ENCODE data around the gene ST8SIA4.
A peak's percentile ranks its signal among the peaks of the same experiment; 100 is the strongest.

ST8SIA4 gene

GRCh38 chr5:100903039-100903887 is at the start of gene ST8SIA4:
Gene ST8SIA4 (minus strand): TSS chr5:100903282. CDS start chr5:100902955, 327 bp downstream.
- DNase-seq (ENCODE audit: low spot score in 2 of 2) = peak; percentile 85 to 88
- Histone ChIP-seq H3K4me1 (no peaks in the 10 kb centered on the region), H3K27me3 (ENCODE audit: low read depth) (peaks cover 14% of the 10 kb centered on the region), H3K9me3 (no peaks in the 10 kb centered on the region), H3K4me3 (peak within 1 kb of the TSS; percentile 33), H3K36me3 (replicated peaks) (no peaks in the 10 kb centered on the region)
- in situ Hi-C loops (cut with MboI; ENCODE audit: low sequenced_read_pairs) = no loop called here

- Histone ChIP-seq H3K27me3 (ENCODE audit: low read depth) (no peaks in the 10 kb centered on the region), H3K9me3 (no peaks in the 10 kb centered on the region), H3K4me3 (no peak overlapping the region), H3K4me1 (no peaks in the 10 kb centered on the region), H3K36me3 (replicated peaks) (no peaks in the 10 kb centered on the region)
- in situ Hi-C loops (cut with MboI; ENCODE audit: low sequenced_read_pairs) = no loop called here
- no peak for DNase-seq (ENCODE audit: low spot score in 2 of 2)
These were observed 47.9 kb upstream of the ST8SIA4 start for GRCh38 chr5:100950985-100951384.

GRCh38 chr5:100913298-100913697 is 10.2 kb upstream of the ST8SIA4 start:
- no peaks in the 10 kb centered on the region for H3K36me3 ChIP-seq (replicated peaks)
- no peaks in the 10 kb centered on the region for H3K4me1 ChIP-seq
- H3K9me3 ChIP-seq = no peaks in the 10 kb centered on the region
- no peak overlapping the region for H3K4me3 ChIP-seq
- in situ Hi-C loops (cut with MboI; ENCODE audit: low sequenced_read_pairs) = no loop called here
- DNase-seq (ENCODE audit: low spot score in 2 of 2) = no peak
- H3K27me3 ChIP-seq (ENCODE audit: low read depth) = no peaks in the 10 kb centered on the region

GRCh38 chr5:100909034-100909433 is 6.0 kb upstream of the ST8SIA4 start:
- Histone ChIP-seq H3K27me3 (ENCODE audit: low read depth) (peaks cover 7% of the 10 kb centered on the region), H3K4me3 (no peak overlapping the region), H3K9me3 (no peaks in the 10 kb centered on the region), H3K4me1 (no peaks in the 10 kb centered on the region), H3K36me3 (replicated peaks) (no peaks in the 10 kb centered on the region)
- no peak for DNase-seq (ENCODE audit: low spot score in 2 of 2)
- in situ Hi-C loops (cut with MboI; ENCODE audit: low sequenced_read_pairs) = no loop called here

DNA sequence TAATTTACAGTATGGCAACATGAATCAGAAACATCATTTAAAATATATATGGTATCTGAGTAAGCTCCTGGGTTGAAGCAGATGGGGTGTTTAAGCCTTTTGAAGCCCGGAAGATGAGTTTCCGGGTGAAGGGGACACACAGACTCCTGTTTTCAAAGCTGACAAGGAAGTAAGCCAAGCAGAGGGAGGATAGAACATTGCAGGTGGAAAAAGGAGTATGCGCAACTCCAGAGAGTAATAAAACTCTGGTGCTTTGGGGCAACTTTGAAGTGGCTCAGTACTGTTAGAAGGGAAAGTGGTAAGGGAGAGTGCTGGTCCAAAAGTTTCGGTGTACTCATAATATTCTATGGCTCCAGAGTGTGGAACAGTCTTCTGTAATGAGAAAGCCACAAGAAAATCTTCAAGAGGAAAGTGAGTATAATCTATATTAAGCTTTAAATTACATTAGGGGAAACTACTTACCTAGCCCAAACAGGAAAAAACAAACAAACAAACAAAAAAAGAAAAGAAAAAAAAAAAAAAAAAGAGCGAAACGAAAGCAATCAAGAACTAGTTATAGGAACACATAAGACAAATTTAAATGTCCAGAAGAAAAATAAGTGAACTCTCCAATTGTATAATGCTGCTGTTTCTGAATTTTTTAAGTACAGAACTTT is 2.3 kb upstream of the ST8SIA4 start:
- in situ Hi-C loops (cut with MboI; ENCODE audit: low sequenced_read_pairs) = no loop called here

DNA sequence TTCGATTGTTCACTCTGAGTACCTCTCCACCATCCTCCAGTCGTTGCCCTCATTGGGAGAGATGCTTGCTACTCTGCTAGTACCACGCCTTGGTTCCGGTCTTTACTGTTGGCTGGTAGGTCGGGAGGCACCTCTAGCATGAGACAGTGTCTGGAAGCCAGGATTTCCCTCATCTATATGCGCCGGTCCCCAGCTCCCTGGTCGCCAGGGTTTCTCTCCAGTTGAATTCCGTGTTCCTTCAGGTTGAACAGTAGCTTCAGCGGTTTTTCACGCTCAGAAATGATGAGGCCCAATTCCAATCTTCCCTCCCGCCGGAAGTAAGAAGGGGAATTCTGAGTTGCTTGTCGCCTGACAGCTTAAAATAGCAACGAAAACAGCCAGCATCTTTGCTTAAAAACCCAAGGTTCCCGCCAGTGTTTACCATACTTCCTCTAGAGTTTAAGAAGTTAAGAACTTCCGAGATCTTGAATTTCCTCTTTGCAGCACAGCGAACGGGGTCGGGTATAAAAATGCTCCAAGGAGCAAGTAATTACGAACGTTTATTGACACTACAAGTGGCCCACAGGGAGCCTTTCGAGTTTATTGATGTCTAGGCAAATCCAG is 1.3 kb upstream of the ST8SIA4 start:
- Histone ChIP-seq H3K9me3 (no peaks in the 10 kb centered on the region), H3K36me3 (replicated peaks) (no peaks in the 10 kb centered on the region), H3K4me3 (no peak overlapping the region), H3K4me1 (no peaks in the 10 kb centered on the region), H3K27me3 (ENCODE audit: low read depth) (peaks cover 14% of the 10 kb centered on the region)
- in situ Hi-C loops (cut with MboI; ENCODE audit: low sequenced_read_pairs) = no loop called here
- DNase-seq (ENCODE audit: low spot score in 2 of 2) = no peak

More for the DNA sequence above, 2.3 kb upstream of the ST8SIA4 start:
- DNase-seq (ENCODE audit: low spot score in 2 of 2) = no peak
- no peaks in the 10 kb centered on the region for H3K36me3 ChIP-seq (replicated peaks)
- H3K9me3 ChIP-seq = no peaks in the 10 kb centered on the region
- no peaks in the 10 kb centered on the region for H3K4me1 ChIP-seq
- H3K27me3 ChIP-seq (ENCODE audit: low read depth) = peaks cover 14% of the 10 kb centered on the region
- no peak overlapping the region for H3K4me3 ChIP-seq

DNA sequence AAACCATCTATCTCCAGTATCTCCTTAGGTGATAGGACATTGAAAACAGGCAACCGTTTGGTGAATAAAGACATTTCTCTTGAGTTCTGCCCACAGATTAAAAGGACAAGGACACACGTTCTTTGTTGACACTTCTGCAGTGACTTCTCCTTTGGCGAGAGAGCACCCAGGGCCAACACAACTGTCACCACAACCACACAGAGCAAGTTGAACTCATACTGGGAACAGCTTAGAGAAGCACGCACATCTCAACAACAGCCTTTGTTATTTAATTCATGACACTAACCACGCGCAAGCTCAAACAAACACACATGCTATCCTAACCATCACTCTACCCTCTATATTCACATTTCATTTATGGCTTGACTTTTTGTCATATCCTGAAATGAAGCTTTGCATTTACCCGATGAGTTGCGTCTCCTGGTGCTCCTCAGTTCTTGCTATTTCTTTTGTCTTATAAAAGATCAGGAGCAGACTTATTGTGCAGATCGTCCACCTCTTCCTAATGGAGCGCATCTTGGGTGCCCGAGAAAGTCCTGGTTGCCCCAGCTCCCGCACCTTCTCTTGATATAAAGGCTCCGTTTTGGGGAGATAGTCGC is 543 bp downstream of the ST8SIA4 start:
- in situ Hi-C loops (cut with MboI; ENCODE audit: low sequenced_read_pairs) = no loop called here
- Histone ChIP-seq H3K4me3 (peak overlapping the region; percentile 33), H3K27me3 (ENCODE audit: low read depth) (peaks cover 14% of the 10 kb centered on the region), H3K36me3 (replicated peaks) (no peaks in the 10 kb centered on the region), H3K9me3 (no peaks in the 10 kb centered on the region), H3K4me1 (no peaks in the 10 kb centered on the region)
- DNase-seq (ENCODE audit: low spot score in 2 of 2) = peak in 1 of 2 experiments; percentile 7

DNA sequence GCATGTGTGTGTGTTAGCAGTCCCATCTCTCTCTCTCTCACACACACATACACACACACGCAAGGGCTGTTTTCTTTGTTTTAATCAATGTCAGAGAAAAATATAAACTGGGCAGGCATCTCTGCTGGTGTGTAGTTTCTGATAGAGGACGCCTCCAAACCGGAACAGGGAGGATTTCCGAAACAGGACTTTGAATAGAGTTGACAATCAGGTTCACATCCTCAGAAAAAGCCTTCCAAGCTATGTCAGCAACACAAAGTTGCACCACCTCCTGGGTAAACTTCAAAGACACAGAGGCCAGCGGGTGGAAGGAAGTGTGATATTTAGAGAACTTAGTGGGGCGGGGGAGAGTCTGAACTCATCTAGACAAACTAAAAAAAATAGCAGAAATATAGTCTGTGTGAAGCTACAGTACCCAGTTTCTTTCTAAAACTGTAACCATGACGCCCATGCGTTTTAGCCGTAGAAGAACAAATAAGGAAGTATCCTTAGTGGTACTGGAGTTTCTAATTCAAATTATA is 1.2 kb downstream of the ST8SIA4 start:
- H3K9me3 ChIP-seq = no peaks in the 10 kb centered on the region
- in situ Hi-C loops (cut with MboI; ENCODE audit: low sequenced_read_pairs) = no loop called here
- no peaks in the 10 kb centered on the region for H3K36me3 ChIP-seq (replicated peaks)
- DNase-seq (ENCODE audit: low spot score in 2 of 2) = no peak
- H3K4me1 ChIP-seq = no peaks in the 10 kb centered on the region
- no peak overlapping the region for H3K4me3 ChIP-seq
- H3K27me3 ChIP-seq (ENCODE audit: low read depth) = peaks cover 14% of the 10 kb centered on the region

- Histone ChIP-seq H3K4me3 (peak overlapping the region; percentile 29), H3K9me3 (no peaks in the 10 kb centered on the region), H3K4me1 (no peaks in the 10 kb centered on the region), H3K36me3 (replicated peaks) (no peaks in the 10 kb centered on the region), H3K27me3 (ENCODE audit: low read depth) (0 out of 2 replicates have a peak, but pooled peaks cover 10% of the 10 kb centered on the region)
- DNase-seq (ENCODE audit: low spot score in 2 of 2) = peak; percentile 36 to 72
- in situ Hi-C loops (cut with MboI; ENCODE audit: low sequenced_read_pairs) = no loop called here
These were observed 2.0 kb downstream of the ST8SIA4 start for GRCh38 chr5:100900796-100901781.

DNA sequence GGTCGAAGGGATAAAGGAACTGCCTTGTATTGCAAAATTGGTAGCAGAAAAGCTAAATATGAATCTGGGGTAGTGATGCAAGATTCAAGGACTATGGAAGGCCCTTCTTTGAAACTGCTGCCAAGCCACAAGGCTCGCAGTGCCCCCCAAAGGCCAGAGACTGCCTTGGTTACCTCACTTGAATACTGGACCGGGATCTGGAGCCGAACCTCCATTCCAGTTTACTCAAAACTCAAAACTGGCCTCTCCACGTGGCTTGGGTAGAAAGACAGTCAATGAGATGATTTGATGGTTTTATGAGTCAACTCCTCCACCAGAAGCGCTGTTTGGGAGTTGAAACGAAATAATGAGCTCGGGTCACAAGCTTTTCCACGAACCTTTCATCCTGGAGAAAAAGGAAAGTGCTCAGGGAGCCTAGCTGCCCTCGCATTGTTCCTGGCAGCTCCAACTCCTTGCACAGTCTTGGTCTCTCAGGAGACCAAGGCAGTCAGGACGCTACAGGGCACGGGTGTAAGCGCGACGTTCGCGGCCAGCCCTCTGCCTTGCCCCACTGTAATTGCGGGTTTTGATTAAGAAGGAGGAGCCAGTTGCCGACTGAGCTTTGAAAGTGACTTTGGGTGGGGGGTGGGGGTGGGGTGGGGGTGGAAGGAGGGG is 2.8 kb downstream of the ST8SIA4 start:
- H3K27me3 ChIP-seq (ENCODE audit: low read depth) = 0 out of 2 replicates have a peak, but pooled peaks cover 10% of the 10 kb centered on the region
- in situ Hi-C loops (cut with MboI; ENCODE audit: low sequenced_read_pairs) = no loop called here

DNA sequence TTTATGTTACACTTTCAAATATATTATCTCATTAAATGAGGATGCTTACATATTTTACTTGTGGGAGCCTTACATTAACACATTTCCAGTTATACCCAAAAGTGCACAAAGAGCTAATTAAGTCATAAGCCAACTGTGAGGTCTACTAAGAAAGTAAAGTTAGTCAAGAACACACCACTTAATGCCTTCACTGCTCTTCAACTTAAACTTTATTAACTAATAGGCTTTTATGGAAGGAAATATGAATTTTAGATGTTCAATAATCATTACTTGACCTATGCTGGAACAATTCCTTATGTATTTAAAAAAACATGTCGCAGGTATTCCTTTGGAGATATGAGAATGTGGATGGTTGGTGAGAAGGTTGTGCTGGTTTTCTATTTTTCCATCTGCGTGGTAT is 3.4 kb downstream of the ST8SIA4 start:
- Histone ChIP-seq H3K9me3 (no peaks in the 10 kb centered on the region), H3K36me3 (replicated peaks) (no peaks in the 10 kb centered on the region), H3K4me3 (no peak overlapping the region), H3K4me1 (no peaks in the 10 kb centered on the region), H3K27me3 (ENCODE audit: low read depth) (0 out of 2 replicates have a peak, but pooled peaks cover 8% of the 10 kb centered on the region)
- DNase-seq (ENCODE audit: low spot score in 2 of 2) = no peak
- in situ Hi-C loops (cut with MboI; ENCODE audit: low sequenced_read_pairs) = no loop called here

More for the DNA sequence above, 2.8 kb downstream of the ST8SIA4 start:
- peak; percentile 11 to 21 for DNase-seq (ENCODE audit: low spot score in 2 of 2)
- Histone ChIP-seq H3K9me3 (no peaks in the 10 kb centered on the region), H3K4me1 (no peaks in the 10 kb centered on the region), H3K36me3 (replicated peaks) (no peaks in the 10 kb centered on the region), H3K4me3 (peak overlapping the region; percentile 29)

Measured in HAP-1 (cell line).